ENCODE data around the gene YBX2.

YBX2 gene

GRCh38 chr17:7313088-7313889 is 18.9 kb upstream of the YBX2 start:
- Histone ChIP-seq H3K79me2 (ENCODE audit: control insufficient read depth, insufficient read depth, low read length, unreplicated experiment) (peaks cover 49% of the 10 kb centered on the region), H3K27ac (ENCODE audit: low read depth, low read length) (0 out of 2 replicates have a peak overlapping the region, but pooled peaks have one; percentile 14), H3K4me3 (ENCODE audit: low read depth, low read length) (peak overlapping the region; percentile 92), H2AFZ (ENCODE audit: low read length, unreplicated experiment) (no peak overlapping the region), H3K36me3 (ENCODE audit: insufficient read depth, low read length) (peaks cover 31% of the 10 kb centered on the region), H3K4me1 (ENCODE audit: control insufficient read depth, insufficient read depth, low read length, unreplicated experiment) (peaks cover 47% of the 10 kb centered on the region), H3K27me3 (ENCODE audit: insufficient read depth, low read length) (no peaks in the 10 kb centered on the region)

- Histone ChIP-seq H3K79me2 (ENCODE audit: control insufficient read depth, insufficient read depth, low read length, unreplicated experiment) (peaks cover 56% of the 10 kb centered on the region), H3K4me3 (ENCODE audit: low read depth, low read length) (no peak overlapping the region), H3K27ac (ENCODE audit: low read depth, low read length) (no peak overlapping the region), H3K36me3 (ENCODE audit: insufficient read depth, low read length) (peaks cover 31% of the 10 kb centered on the region), H3K4me1 (ENCODE audit: control insufficient read depth, insufficient read depth, low read length, unreplicated experiment) (peaks cover 47% of the 10 kb centered on the region), H3K27me3 (ENCODE audit: insufficient read depth, low read length) (no peaks in the 10 kb centered on the region), H2AFZ (ENCODE audit: low read length, unreplicated experiment) (no peak overlapping the region)
Observed at GRCh38 chr17:7312432-7313087, 18.1 kb upstream of the YBX2 start.

- peaks cover 31% of the 10 kb centered on the region for H3K36me3 ChIP-seq (ENCODE audit: insufficient read depth, low read length)
- H2AFZ ChIP-seq (ENCODE audit: low read length, unreplicated experiment): no peak overlapping the region
- peaks cover 57% of the 10 kb centered on the region for H3K79me2 ChIP-seq (ENCODE audit: control insufficient read depth, insufficient read depth, low read length, unreplicated experiment)
- H3K4me1 ChIP-seq (ENCODE audit: control insufficient read depth, insufficient read depth, low read length, unreplicated experiment): peaks cover 46% of the 10 kb centered on the region
- H3K27ac ChIP-seq (ENCODE audit: low read depth, low read length): 0 out of 2 replicates have a peak overlapping the region, but pooled peaks have one; percentile 20
- no peaks in the 10 kb centered on the region for H3K27me3 ChIP-seq (ENCODE audit: insufficient read depth, low read length)
- H3K4me3 ChIP-seq (ENCODE audit: low read depth, low read length): no peak overlapping the region
Observed at GRCh38 chr17:7311110-7311705, 16.8 kb upstream of the YBX2 start.

GRCh38 chr17:7309628-7310027 is 15.2 kb upstream of the YBX2 start:
- peak overlapping the region; percentile 98; the same call in 1 of the 2 replicates for H3K27ac ChIP-seq (ENCODE audit: low read depth, low read length)
- H3K4me3 ChIP-seq (ENCODE audit: low read depth, low read length): peak overlapping the region; percentile 96
- peaks cover 57% of the 10 kb centered on the region for H3K79me2 ChIP-seq (ENCODE audit: control insufficient read depth, insufficient read depth, low read length, unreplicated experiment)
- H3K4me1 ChIP-seq (ENCODE audit: control insufficient read depth, insufficient read depth, low read length, unreplicated experiment): peaks cover 40% of the 10 kb centered on the region
- peaks cover 31% of the 10 kb centered on the region for H3K36me3 ChIP-seq (ENCODE audit: insufficient read depth, low read length)
- H2AFZ ChIP-seq (ENCODE audit: low read length, unreplicated experiment): no peak overlapping the region
- no peaks in the 10 kb centered on the region for H3K27me3 ChIP-seq (ENCODE audit: insufficient read depth, low read length)

GRCh38 chr17:7308625-7309433 is 14.4 kb upstream of the YBX2 start:
- Histone ChIP-seq H3K27me3 (ENCODE audit: insufficient read depth, low read length) (no peaks in the 10 kb centered on the region), H3K36me3 (ENCODE audit: insufficient read depth, low read length) (peaks cover 31% of the 10 kb centered on the region), H3K4me3 (ENCODE audit: low read depth, low read length) (peak overlapping the region; percentile 96), H3K4me1 (ENCODE audit: control insufficient read depth, insufficient read depth, low read length, unreplicated experiment) (peaks cover 34% of the 10 kb centered on the region), H3K27ac (ENCODE audit: low read depth, low read length) (peak overlapping the region; percentile 98), H2AFZ (ENCODE audit: low read length, unreplicated experiment) (no peak overlapping the region), H3K79me2 (ENCODE audit: control insufficient read depth, insufficient read depth, low read length, unreplicated experiment) (peaks cover 52% of the 10 kb centered on the region)

- Histone ChIP-seq H2AFZ (ENCODE audit: low read length, unreplicated experiment) (no peak overlapping the region), H3K4me1 (ENCODE audit: control insufficient read depth, insufficient read depth, low read length, unreplicated experiment) (peaks cover 25% of the 10 kb centered on the region), H3K36me3 (ENCODE audit: insufficient read depth, low read length) (peaks cover 28% of the 10 kb centered on the region), H3K27ac (ENCODE audit: low read depth, low read length) (peak overlapping the region; percentile 98), H3K4me3 (ENCODE audit: low read depth, low read length) (peak overlapping the region; percentile 96), H3K27me3 (ENCODE audit: insufficient read depth, low read length) (no peaks in the 10 kb centered on the region), H3K79me2 (ENCODE audit: control insufficient read depth, insufficient read depth, low read length, unreplicated experiment) (peaks cover 50% of the 10 kb centered on the region)
Observed at GRCh38 chr17:7307686-7308624, 13.5 kb upstream of the YBX2 start.

- peaks cover 22% of the 10 kb centered on the region for H3K4me1 ChIP-seq (ENCODE audit: control insufficient read depth, insufficient read depth, low read length, unreplicated experiment)
- peak within 1 kb of the TSS; percentile 5 for H2AFZ ChIP-seq (ENCODE audit: low read length, unreplicated experiment)
- H3K36me3 ChIP-seq (ENCODE audit: insufficient read depth, low read length): peaks cover 22% of the 10 kb centered on the region
- H3K27me3 ChIP-seq (ENCODE audit: insufficient read depth, low read length): no peaks in the 10 kb centered on the region
- H3K79me2 ChIP-seq (ENCODE audit: control insufficient read depth, insufficient read depth, low read length, unreplicated experiment): peaks cover 43% of the 10 kb centered on the region
- peak within 1 kb of the TSS; percentile 96 for H3K4me3 ChIP-seq (ENCODE audit: low read depth, low read length)
- H3K27ac ChIP-seq (ENCODE audit: low read depth, low read length): peak within 1 kb of the TSS; percentile 98
Observed at GRCh38 chr17:7306911-7307685, 12.7 kb upstream of the YBX2 start, which contains the start of gene EIF5A. TSS of gene EIF5A (plus strand) at chr17:7307628. CDS start at chr17:7309636, 2,008 bp downstream.

GRCh38 chr17:7304179-7304578 is 9.7 kb upstream of the YBX2 start:
- H3K4me1 ChIP-seq (ENCODE audit: control insufficient read depth, insufficient read depth, low read length, unreplicated experiment): peaks cover 1% of the 10 kb centered on the region
- H3K27me3 ChIP-seq (ENCODE audit: insufficient read depth, low read length): no peaks in the 10 kb centered on the region
- no peaks in the 10 kb centered on the region for H3K36me3 ChIP-seq (ENCODE audit: insufficient read depth, low read length)
- H2AFZ ChIP-seq (ENCODE audit: low read length, unreplicated experiment): no peak overlapping the region
- no peak overlapping the region for H3K27ac ChIP-seq (ENCODE audit: low read depth, low read length)
- H3K79me2 ChIP-seq (ENCODE audit: control insufficient read depth, insufficient read depth, low read length, unreplicated experiment): peaks cover 17% of the 10 kb centered on the region
- H3K4me3 ChIP-seq (ENCODE audit: low read depth, low read length): no peak overlapping the region

Data from ACC112 (cell line).